T-helper 17 cell (primary cell): ENCODE results near the gene DESI2. TPM values are rescaled to one million over a fixed set of nuclear protein-coding genes. Genes with fewer than 3 reads are reported as not detected.
A peak's percentile ranks its signal among the peaks of the same experiment; 100 is the strongest.
"Not testable (repeated sequence)": the region's sequence is repeated elsewhere in the genome, so short reads cannot be mapped to it uniquely, and the experiment has no call there.

Experiments used
- ATAC-seq: fragments of 150-1000 bp; cut with Tn5 transposase; 2 replicates; pipeline ENCODE4 v1.10.0; 2021; ENCODE audit warnings: mild to moderate bottlenecking, moderate library complexity
- DNase-seq, 3 donors: peaks; one replicate each; pipeline versions ENCODE4 v3.0.0 to v3.0.0-alpha.2; 2020 to 2021
- H3K9me3 ChIP-seq: one replicate; pipeline ENCODE4 v1.7.0; 2013; ENCODE audit warnings: low read length, mild to moderate bottlenecking; ENCODE audit not compliant: control insufficient read depth, poor library complexity, severe bottlenecking
- H3K27ac Mint-ChIP-seq: one replicate; pipeline ENCODE4 v1.8.0; 2022; ENCODE audit warnings: mild to moderate bottlenecking, moderate library complexity, mixed read lengths
- H3K27me3 Mint-ChIP-seq: one replicate; pipeline ENCODE4 v1.8.0; 2022; ENCODE audit warnings: mixed read lengths
- H3K36me3 Mint-ChIP-seq: one replicate; pipeline ENCODE4 v1.8.0; 2022; ENCODE audit warnings: low read depth, mixed read lengths
- H3K4me1 Mint-ChIP-seq: one replicate; pipeline ENCODE4 v1.8.0; 2022; ENCODE audit warnings: mild to moderate bottlenecking, mixed read lengths
- H3K4me3 Mint-ChIP-seq: one replicate; pipeline ENCODE4 v1.8.0; 2022; ENCODE audit warnings: mild to moderate bottlenecking, moderate library complexity, mixed read lengths
- total RNA-seq, 4 donors: library from RNA in 2 of 4; stranded (reverse) in 2 of 4; gene quantifications; one replicate each; pipeline ENCODE4 v1.2.3 and lab custom pipeline; 2022 to 2026

DESI2 gene
- total RNA-seq, 2 donors from 2014 or later, result 13.4 to 19.6 TPM

DNA sequence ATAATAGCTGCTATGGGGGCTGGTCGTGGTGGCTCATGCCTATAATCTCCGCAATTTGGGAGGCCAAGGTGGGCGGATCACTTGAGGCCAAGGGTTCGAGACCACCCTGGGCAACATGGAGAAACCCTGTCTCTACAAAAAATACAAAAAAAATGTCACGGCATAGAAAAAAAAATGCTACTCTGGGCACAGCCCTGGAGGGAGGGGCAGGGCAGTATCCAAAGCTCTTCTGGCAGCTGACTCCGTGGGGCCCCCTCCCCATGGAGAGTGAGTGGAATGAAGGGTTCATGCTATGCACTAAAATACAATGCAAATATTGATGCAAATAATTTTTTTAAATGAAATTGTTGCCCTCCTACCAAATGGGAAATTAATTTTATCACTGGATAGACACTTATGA, 78.7 kb downstream of the DESI2 start:
- Mint-ChIP-seq H3K36me3 (no peaks in the 10 kb centered on the region), H3K4me3 (peak overlapping the region; percentile 19), H3K27me3 (peaks cover 11% of the 10 kb centered on the region), H3K27ac (no peak overlapping the region), H3K4me1 (peaks cover 5% of the 10 kb centered on the region)
- ATAC-seq (no peak), DNase-seq (no peak)
- no peaks in the 10 kb centered on the region for H3K9me3 ChIP-seq

DNA sequence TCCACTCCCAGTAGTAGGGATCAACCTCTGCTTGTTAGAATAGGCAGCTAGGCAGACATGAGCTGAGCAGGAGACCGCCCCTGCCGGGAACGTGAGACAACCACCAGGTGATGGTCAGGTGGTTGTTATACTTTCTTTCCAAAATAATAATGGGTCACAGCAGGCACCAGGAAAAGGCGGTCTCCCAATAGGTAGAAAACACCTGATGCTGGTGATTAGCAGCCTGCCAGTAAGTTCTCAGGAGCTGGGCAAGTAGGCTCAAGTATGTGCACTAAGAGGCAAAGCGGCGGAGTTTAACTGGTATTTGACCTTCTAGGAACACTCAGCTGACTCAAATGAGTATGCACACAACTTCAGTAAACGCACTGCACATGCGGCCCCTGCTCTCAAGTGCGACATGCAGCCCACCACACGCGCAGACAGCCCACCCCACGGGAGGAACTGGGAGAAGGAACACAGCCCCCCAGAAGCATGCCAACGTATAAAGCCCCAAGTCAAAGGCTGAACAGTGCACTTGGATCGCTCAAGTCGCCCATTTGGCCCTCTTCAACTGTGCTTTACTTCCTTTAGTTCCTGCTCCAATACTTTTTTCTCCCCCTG, 80.0 kb downstream of the DESI2 start:
- Mint-ChIP-seq H3K27ac (no peak overlapping the region), H3K4me1 (peaks cover 5% of the 10 kb centered on the region), H3K27me3 (peaks cover 11% of the 10 kb centered on the region), H3K36me3 (no peaks in the 10 kb centered on the region), H3K4me3 (no peak overlapping the region)
- H3K9me3 ChIP-seq, result no peaks in the 10 kb centered on the region
- DNase-seq (no peak), ATAC-seq (no peak)

DNA sequence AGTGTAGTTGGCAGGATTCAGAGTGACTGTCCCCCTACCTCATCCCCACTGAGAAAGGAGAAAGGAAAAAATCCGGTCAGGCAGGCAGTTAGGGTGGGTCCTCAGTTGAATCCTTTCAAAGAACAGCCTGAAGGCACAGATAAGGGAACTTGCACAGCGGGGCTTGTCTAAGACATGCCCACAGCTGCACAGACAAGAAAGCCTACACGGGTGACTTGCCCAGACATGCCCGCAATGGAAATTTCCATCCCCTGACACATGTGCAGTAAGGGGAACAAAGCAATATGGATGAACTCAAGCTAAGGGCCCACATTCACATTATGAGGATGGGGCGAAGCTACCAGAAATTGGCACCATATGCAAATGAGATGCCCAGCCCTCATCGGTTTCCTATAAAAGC, 82.5 kb downstream of the DESI2 start:
- H3K9me3 ChIP-seq, result no peaks in the 10 kb centered on the region
- no peaks in the 10 kb centered on the region for H3K36me3 Mint-ChIP-seq
- ATAC-seq, result no peak
- no peak overlapping the region for H3K4me3 Mint-ChIP-seq
- no peak for DNase-seq
- H3K4me1 Mint-ChIP-seq, result no peaks in the 10 kb centered on the region
- H3K27ac Mint-ChIP-seq, result no peak overlapping the region
- H3K27me3 Mint-ChIP-seq, result peaks cover 7% of the 10 kb centered on the region

DNA sequence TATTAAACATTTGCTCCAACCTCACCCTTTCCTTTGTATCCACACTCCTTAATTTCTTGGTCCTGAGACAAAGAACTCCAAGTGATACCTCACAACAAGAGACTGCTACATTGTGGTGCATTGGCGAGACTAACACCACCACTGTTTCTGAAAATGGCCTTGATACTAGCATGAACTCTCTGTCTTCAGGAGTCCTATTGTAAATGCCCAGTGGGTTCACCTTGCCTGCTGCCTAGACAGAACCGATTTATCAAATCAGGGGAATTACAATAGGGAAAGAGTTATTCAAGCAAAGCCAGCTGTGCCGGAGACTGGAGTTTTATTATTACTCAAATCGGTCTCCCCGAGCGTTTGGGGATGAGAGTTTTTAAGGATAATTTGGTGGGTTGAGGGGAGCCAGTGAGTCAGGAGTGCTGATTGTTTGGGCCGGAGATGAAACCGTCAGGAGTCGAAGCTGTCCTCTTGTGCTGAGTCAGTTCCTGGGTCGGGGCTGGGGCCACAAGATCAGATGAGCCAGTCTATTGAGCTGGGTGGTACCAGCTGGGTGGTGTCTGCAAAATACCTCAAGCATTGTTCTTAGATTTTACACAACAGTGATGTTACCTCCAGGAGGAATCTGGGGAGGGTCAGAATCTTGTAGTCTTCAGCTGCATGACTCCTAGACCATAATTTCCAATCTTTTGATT, 83.1 kb downstream of the DESI2 start:
- H3K9me3 ChIP-seq, result no peaks in the 10 kb centered on the region
- Mint-ChIP-seq H3K4me3 (no peak overlapping the region), H3K36me3 (no peaks in the 10 kb centered on the region), H3K27me3 (peaks cover 7% of the 10 kb centered on the region), H3K4me1 (no peaks in the 10 kb centered on the region), H3K27ac (no peak overlapping the region)
- DNase-seq, result no peak
- no peak for ATAC-seq

DNA sequence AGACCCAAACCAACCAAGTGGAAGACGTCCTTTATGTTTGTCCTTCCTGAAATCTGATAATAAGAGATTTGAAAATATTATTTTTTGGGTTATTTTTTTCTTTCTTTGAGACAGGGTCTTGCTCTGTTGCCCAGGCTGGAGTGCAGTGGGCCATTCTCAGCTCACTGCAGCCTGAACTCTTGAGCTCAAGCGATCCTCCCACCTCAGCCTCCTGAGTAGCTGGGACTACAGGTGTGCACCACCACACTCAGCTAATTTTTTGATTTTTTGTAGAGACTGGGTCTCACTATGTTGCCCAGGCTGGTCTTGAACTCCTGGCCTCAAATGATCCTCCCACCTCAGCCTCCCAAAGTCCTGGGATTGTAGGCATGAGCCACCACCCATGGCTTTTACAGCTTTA, 86.2 kb downstream of the DESI2 start:
- H3K27me3 Mint-ChIP-seq, H3K4me3 Mint-ChIP-seq, H3K36me3 Mint-ChIP-seq, H3K9me3 ChIP-seq, ATAC-seq, H3K27ac Mint-ChIP-seq, H3K4me1 Mint-ChIP-seq, DNase-seq: not testable (repeated sequence)

DNA sequence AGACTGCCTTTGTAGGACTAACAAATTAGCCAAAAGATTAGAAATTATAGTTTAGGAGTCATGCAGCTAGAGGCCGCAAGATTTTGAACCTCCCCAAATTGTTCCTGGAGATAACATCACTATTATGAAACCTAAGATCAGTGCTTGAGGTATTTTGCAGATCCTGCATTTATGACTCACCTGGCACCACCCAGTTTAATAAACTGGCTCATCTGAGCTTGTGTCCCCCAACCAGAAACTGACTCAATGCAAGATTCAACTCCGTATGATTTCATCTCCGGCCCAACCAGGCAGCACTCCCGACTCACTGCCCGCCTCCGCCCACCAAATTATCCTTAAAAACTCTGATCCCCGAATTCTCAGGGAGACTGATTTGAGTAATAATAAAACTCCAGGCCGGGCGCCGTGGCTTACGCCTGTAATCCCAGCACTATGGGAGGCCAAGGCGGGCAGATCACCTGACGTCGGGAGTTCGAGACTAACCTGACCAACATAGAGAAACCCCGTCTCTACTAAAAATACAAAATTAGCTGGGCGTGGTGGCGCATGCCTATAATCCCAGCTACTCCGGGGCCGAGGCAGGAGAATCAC, 87.2 kb downstream of the DESI2 start:
- not testable (repeated sequence) for H3K9me3 ChIP-seq, H3K27me3 Mint-ChIP-seq, ATAC-seq, H3K4me3 Mint-ChIP-seq, H3K4me1 Mint-ChIP-seq, DNase-seq, H3K27ac Mint-ChIP-seq, H3K36me3 Mint-ChIP-seq

DNA sequence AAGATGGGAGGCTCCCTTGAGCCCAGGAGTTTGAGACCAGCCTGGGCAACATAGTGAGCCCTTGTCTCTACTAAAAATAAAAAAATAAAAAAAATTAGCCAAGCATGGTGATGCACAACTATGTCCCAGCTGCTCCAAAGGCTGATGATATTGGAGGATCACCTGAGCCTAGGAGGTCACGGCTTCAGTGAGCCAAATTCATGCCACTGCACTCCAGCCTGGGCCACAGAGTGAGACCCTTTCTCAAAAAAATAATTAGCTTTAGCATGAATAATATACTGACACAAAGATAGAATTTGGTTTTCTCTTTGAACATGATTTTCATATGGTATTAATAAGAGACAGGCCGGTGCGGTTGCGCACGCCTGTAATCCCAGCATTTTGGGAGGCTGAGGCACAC, 88.8 kb downstream of the DESI2 start:
- no peaks in the 10 kb centered on the region for H3K9me3 ChIP-seq
- H3K4me1 Mint-ChIP-seq, result no peaks in the 10 kb centered on the region
- H3K36me3 Mint-ChIP-seq, result no peaks in the 10 kb centered on the region
- H3K27ac Mint-ChIP-seq, result no peak overlapping the region
- DNase-seq, result no peak
- H3K4me3 Mint-ChIP-seq, result no peak overlapping the region
- no peaks in the 10 kb centered on the region for H3K27me3 Mint-ChIP-seq
- ATAC-seq, result no peak

DNA sequence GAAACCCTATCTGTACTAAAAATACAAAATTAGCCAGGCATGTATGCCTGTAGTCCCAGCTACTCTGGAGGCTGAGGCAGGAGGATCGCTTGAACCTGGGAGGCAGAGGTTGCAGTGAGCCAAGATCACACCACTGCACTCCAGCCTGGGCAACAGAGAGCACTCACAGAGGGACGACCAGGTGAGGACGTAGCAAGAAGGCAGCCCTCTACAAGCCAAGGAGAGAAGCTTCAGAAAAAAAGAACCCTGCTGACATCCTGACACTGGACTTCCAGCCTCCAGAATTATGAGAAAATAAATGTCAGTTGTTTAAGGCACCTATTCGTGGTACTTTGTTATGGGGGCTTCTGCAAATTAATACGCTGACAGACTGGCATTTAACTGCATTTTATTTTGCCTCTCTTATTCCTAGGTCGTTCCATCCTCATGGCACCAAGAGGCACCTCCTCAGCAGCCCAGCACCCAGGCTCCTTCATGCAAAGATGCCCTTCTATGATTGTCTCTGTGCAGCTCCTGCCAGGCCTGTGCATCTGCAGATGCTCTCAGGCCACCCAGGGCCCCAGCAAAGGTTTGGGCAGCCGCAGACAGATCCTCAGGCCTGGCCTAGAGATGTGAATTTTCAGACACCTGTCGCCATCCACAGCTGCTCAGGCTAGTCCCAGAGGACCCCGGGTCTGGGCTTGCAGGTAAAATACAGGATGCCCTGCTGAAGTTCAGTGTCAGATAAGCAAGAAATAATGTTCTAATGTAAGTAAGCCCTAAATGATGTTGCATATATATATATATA, 96.5 kb downstream of the DESI2 start:
- ATAC-seq (no peak), DNase-seq (no peak)
- Mint-ChIP-seq H3K36me3 (no peaks in the 10 kb centered on the region), H3K27me3 (no peaks in the 10 kb centered on the region), H3K4me1 (no peaks in the 10 kb centered on the region), H3K4me3 (no peak overlapping the region), H3K27ac (peak overlapping the region; percentile 24)
- H3K9me3 ChIP-seq, result no peaks in the 10 kb centered on the region

DNA sequence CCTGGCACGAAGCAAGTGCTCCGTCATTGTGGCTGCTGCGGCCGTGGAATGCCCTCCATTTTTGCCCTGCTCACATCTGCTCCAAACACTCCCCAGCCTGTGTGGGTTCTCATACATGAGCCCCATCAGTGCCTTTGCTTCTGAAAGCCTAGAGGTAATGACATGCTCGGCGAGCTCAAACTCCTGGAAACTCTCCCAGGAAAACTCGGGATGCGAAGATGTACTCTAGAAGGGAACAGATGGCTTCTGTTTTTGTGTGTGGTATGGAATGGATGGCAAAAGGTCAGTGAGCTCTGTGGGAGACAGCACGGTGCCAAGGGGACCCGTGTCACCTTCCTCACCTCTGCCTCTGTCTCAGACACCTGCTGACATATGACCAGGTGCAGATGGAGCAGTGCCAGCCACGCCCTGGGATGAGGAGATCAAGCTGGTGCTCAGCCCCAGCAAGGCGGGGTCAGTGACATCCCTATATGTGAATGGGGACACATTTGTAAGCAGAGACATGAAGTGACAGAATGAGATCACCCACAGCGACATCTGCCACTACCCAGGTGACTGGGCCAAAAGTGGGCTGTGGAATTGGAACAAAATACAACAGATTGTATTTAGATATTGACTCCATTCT, 98.5 kb downstream of the DESI2 start:
- H3K4me1 Mint-ChIP-seq, result no peaks in the 10 kb centered on the region
- ATAC-seq (no peak), DNase-seq (no peak)
- no peak overlapping the region for H3K27ac Mint-ChIP-seq
- H3K9me3 ChIP-seq, result no peaks in the 10 kb centered on the region
- no peak overlapping the region for H3K4me3 Mint-ChIP-seq
- no peaks in the 10 kb centered on the region for H3K27me3 Mint-ChIP-seq
- H3K36me3 Mint-ChIP-seq, result no peaks in the 10 kb centered on the region

DNA sequence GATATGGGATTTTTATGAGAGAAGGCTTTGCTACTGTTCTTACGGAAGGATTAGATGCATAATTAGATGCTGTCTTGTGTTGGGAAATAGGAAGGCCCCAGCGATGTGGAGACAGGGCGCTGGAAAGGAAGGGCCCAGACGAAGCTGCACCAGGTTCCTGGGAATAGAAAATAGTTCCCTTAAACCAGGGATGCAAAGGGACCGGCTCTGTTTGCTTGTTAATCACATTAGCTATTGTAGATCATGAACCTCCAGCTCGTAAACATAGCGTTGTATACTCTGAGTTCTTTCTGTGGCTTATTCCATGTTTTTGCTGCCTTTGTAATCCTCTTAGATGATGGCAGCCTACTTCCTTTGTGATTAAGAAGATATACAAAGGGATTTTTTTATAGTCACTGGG, 102.7 kb downstream of the DESI2 start:
- no peak overlapping the region for H3K4me3 Mint-ChIP-seq
- H3K36me3 Mint-ChIP-seq, result no peaks in the 10 kb centered on the region
- no peaks in the 10 kb centered on the region for H3K9me3 ChIP-seq
- DNase-seq, result no peak
- no peaks in the 10 kb centered on the region for H3K4me1 Mint-ChIP-seq
- ATAC-seq, result no peak
- no peak overlapping the region for H3K27ac Mint-ChIP-seq
- H3K27me3 Mint-ChIP-seq, result no peaks in the 10 kb centered on the region

DNA sequence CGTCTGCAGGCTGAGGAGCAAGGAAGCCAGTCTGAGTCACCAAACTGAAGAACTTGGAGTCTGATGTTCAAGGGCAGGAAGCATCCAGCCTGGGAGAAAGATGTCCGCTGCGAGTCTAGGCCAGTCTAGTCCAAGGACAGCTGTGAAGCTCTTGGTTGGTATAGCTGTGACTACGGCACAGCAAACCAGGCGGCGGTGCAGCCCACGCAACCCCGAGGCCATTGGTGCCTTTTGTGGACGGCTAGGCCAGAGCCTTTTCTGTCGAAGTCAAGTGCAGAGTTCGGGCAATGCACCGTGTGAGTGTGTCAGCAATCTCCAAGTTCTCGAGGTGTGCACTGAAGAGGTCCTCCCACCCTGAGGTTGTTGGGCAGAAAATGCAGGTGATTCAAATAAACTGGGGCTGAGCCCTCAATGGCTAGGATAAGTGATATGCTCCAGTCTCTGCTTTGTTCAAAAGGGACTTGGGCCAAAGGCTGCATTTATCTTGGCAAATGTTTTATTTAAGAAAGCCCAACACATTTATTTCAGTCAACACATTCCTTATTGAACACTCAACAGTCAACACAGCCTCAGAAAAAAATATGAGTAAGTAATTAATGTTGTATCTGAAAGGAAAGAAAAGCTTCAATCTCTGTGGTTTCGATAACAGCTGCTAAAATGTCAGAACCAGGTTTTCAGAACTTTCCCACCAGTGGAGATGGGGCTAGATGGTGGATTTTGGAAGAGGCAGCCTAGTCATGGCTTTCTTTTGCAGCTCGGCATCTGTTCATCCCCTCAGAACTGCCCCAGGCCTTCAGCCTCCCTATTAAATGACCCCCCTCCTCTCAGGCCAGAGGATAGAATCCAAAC, 104.4 kb downstream of the DESI2 start:
- ATAC-seq, result no peak
- no peaks in the 10 kb centered on the region for H3K27me3 Mint-ChIP-seq
- H3K4me3 Mint-ChIP-seq, result no peak overlapping the region
- H3K36me3 Mint-ChIP-seq, result no peaks in the 10 kb centered on the region
- DNase-seq, result no peak
- no peaks in the 10 kb centered on the region for H3K4me1 Mint-ChIP-seq
- H3K27ac Mint-ChIP-seq, result no peak overlapping the region
- no peaks in the 10 kb centered on the region for H3K9me3 ChIP-seq
